ENCODE data around the gene OR5AK2.
"Not testable (repeated sequence)": the region's sequence is repeated elsewhere in the genome, so short reads cannot be mapped to it uniquely, and the experiment has no call there.

OR5AK2 gene, protein sequence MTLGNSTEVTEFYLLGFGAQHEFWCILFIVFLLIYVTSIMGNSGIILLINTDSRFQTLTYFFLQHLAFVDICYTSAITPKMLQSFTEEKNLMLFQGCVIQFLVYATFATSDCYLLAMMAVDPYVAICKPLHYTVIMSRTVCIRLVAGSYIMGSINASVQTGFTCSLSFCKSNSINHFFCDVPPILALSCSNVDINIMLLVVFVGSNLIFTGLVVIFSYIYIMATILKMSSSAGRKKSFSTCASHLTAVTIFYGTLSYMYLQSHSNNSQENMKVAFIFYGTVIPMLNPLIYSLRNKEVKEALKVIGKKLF

DNA sequence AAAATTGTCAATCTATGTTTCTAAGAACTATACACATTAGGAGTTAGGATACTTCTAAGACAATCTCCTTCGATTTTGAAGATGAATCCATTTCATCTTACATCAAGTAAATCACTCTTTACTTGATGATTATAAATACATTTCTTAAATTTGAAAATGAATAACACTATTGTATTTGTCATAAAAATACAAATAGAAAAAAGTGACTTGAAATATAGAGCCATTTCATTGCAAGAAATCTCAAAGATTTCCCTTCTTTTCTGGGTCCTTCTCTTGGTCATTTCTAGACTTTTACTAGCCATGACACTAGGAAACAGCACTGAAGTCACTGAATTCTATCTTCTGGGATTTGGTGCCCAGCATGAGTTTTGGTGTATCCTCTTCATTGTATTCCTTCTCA, at the start of gene OR5AK2:
OR5AK2 (plus strand) TSS at position 301 of the 400 bp plus-strand sequence; CDS start at position 301, 0 bp downstream.
- DNase-seq = no peak

DNA sequence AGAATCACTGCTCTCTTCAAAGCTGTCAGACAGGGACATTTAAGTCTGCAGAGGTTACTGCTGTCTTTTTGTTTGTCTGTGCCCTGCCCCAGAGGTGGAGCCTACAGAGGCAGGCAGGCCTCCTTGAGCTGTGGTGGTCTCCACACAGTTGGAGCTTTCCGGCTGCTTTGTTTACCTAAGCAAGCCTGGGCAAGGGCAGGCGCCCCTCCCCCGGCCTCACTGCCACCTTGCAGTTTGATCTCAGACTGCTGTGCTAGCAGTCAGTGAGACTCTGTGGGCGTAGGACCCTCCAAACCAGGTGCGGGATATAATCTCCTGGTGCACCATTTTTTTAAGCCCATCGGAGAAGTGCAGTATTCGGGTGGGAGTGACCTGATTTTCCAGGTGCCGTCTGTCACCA, 43.2 kb upstream of the OR5AK2 start:
- DNase-seq = not testable (repeated sequence)

DNA sequence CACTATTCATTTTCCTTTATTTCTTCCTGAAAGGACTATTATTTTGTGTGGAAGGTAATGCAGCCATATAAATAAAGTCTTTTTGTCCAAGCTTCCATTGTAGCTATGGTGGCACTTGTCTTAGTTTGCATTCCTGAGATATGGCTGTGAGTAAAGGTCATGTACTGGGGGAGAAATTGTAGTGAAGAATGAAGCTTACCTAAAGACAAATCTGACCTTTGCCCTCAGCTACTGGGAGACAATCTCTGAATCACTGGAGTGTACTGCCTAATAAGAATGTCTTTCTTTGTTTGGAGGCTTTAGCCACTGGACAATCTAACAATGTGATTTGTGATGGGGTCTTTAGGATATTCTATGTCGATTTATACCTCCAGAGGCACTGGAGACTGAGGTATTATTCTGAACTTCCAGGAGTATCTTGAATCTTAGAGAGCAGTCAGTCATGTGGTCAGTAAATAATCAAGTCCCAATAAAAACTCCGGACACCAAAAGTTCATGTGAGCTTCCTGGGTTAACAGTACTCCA, 39.7 kb upstream of the OR5AK2 start:
- DNase-seq = no peak

DNA sequence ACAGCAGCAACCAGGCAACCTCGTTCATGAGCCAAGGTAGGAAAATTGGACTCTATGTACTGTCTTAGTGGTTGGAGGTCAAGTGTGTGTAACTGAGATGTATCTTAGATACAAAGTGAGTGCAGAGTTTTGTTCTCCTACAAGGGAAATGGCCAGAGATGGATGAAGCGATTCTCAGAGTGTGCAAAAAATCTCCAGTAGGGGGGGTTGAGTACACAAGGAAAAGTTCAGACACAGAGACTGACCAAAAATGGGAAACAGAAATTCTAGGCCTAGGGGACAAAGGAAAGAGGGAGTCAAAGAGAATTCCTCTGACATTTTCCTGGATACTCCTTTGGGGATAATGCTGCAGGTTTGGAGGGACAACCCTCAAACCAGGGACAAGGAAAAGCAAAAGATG, 38.2 kb upstream of the OR5AK2 start:
- DNase-seq = no peak

DNA sequence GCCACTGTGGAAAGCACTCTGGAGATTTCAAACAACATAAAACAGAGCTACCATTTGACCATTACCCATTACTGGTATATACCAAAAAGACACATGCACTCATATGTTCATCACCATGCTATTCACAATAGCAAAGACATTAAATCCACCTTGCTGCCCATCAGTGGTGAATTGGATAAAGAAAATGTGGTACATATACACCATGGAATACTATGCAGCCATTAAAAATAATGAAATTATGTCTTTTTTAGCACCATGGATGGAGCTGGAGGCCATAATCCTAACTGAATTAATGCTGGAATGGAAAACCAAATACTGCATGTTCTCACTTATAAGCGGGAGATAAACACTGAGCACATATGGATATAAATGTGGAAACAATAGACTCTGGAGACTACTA, 34.8 kb upstream of the OR5AK2 start:
- not testable (repeated sequence) for DNase-seq

DNA sequence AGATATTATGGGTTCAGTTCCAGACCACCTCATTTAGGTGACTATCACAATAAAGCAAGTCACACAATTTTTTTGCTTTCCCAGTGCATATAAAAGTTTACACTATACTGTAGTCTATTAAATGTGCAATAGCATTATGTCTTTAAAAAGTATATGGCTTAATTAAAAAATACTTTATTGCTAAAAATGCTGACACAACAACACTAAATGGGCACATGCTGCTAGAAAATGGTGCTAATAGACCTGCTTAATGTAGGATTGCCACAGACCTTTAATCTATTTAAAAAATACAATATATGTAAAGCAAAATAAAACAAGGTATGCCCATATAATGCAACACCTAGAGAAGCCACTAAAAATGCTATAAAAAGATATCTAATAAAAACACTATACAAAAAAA, 27.1 kb upstream of the OR5AK2 start:
- no peak for DNase-seq

DNA sequence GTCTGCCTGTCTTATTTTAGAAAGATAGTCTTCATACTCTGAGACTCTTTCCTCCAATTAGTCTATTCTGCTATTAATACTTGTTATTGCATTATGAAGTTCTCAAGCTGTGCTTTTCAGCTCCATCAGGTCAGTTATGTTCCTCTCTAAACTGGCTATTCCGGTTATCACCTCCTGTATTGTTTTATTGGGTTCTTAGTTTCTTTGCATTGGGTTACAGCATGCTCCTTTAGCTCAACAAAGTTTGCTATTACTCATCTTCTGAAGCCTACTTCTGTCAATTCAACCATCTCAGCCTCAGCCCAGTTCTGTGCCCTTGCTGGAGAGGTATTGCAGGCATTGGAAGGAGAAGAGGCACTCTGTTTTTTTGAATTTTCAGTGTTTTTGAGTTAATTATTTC, 21.0 kb upstream of the OR5AK2 start:
- no peak for DNase-seq

DNA sequence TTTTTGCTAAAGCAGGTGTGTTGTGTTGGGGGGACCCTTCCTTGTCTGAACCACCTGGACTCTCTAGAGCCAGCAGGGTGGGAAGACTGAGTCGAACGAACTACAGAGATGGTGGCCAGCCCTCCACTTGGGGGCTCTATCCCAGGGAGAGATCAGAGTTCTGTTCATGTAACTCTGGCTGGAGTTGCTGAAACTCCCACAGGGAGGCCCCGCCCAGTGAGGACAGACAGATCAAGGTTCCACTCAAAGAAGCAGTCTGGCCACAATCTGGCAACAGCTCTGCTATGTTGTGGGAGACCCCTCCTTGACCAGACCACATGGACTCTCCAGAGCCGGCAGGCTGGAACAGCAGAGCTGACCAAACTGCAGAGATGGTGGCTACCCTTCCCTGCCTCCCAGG, 20.2 kb upstream of the OR5AK2 start:
- DNase-seq = no peak

DNA sequence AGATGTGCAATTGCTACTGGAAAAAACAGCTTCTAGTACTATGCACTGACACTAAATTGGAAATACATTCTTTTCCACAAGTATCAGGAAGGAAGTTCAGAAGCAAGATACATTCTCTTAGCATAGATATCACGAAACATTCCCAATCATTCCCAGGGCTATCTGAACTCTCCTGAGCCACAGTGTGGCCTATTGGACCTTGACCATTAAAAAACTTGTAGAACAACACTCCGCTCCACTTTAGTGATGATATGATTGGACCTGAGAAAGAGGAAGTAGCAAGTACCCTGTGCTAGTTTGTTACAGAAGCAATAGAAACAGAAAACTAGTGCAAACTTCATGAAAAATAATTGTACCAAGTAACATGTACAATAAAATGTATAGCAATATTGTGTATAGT, 11.4 kb upstream of the OR5AK2 start:
- no peak for DNase-seq

DNA sequence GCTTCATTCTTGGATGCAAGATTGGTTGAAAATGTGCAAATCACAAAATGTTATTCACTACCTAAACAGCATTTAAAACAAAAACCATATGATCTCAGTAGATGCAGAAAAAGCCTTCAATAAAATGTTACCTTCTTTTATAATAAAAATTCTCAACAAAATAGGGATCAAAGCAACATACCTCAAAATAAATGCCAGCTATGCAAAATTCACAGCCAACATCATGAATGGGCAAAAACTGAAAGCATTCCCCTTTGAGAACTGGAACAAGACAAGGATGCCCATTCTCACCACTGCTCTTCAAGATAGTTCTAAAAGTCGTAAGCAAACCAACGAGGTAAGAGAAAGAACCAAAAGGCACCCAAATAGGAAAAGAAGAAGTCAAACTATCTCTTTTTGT, 2.0 kb downstream of the OR5AK2 start:
- no peak for DNase-seq

DNA sequence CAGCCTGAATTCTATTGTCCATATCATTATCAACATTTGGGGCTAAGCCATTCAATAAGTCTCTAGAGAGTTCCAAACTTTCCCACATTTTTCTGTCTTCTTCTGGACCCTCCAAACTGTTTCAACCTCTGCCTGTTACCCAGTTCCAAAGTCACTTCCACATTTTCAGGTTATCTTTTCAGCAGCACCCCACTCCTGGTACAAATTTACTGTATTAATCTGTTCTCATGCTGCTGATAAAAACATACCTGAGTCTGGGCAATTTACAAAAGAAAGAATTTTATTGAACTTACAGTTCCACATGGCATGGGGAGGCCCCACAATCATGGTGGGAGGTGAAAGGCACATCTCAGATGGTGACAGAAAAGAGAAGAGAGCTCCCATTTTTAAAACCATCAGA, 5.8 kb downstream of the OR5AK2 start:
- no peak for DNase-seq

DNA sequence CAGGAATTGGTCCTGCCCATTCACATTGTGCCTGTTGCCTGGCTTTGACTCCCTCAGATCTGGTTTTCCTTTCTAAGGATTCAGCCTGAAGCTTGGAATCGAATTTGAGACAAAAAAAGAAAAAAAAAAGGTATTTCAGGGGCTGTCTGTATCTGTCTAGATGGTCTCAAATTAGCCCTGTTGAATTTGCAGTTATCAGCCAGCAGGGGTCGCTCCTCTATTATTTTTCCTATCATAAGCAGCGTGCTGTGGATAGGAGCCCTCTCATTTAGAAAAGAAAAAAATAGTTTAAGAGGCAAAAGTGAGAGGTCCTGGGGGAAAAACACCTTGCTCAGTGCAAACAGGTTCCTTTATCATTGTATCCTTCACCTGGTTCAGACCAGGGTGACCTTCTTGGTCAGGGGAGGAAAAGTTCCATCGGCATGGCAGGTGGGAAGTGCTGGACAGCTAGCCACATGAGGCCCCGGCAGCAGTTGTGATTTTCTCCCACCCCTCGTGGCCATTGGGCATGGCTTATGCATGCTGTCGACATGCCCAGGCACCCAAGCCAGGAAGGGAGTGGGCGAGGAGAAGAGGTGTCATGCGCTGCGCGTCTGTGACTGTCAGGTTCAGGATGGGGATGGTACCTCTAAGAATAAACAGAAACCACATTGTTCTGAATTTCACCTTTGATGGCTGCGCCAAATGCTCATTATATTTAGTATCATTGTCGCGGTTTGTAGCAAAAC, 13.1 kb downstream of the OR5AK2 start:
- no peak for DNase-seq

DNA sequence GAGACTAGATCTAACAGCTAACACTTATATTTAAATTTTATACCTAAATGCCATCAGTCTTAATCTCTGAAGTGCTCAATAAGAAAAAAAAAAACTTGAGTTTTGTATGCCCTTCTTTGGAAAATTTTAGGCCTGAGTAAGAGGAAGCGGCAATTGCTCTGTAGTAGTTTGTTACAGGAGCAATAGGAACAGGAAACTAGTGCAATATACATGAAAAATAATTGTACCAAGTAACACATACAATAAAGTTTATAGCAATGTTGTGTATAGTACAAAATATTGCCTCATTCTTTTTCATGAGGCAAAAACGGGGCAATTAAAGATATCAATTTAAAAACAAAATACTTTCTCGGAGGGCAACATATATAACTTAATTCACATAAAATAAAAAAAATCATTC, 19.7 kb downstream of the OR5AK2 start:
- DNase-seq = no peak

DNA sequence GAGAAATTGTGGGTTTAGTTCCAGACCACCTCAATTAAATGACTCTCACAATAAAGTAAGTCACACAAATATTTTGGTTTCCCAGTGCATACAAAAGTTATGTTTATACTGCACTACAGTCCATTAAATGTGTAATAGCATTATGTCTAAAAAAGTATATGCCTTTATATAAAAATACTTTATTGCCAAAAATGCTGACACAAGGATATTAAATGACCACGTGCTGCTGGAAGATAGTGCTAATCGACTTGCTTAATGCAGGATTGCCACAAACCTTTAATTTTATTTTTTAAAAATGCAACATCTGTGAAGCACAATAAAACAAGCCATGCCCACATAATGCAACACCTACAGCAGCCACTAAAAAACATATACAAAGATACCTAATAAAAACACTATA, 27.0 kb downstream of the OR5AK2 start:
- no peak for DNase-seq

DNA sequence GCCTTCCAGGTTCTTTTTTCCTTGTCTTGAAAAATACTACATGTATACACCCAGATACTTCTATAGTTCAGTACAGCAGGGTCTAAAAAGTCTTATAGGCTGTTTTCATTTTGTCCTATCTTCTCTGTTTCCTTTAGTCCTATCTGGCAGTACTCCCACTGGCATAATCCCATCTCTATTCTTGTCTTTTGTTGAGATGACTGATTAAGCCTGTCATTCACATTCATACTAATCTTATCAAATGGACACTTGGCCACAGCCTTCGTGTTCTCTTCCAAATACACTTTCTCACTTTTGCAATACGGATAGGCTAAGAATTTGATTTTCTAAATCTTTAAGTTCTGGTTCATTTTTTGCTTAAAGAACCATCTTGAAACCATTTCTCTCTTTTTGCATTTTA, 42.8 kb downstream of the OR5AK2 start:
- DNase-seq = no peak

All from bone marrow (tissue), 2 donors.